ENCODE results near the gene CACNA1I. TPM values are rescaled to one million over a fixed set of nuclear protein-coding genes. Genes with fewer than 3 reads are reported as not detected.

CACNA1I gene
- polyA plus RNA-seq, 3 donors = 0.09 to 0.10 (median 0.09) TPM

DNA sequence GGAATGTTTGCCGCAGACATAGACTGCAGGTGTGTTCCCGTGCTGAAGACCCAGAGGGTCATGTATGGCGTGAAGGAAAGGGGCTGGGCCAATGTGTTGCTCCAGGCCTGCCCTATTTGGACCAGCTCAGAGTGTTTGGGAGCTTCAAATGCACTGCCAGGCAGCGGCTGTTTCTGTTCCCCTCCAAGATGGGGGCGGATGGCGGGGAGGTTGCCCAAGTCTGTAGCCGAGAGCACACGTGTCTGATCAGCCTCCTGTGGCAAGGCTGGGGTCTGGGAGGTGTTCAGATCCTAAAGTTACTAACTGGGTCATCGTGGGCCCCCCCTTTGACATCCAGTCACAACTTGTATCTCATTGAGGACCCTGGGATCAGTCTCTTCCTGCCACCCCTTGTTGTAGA, 45.5 kb downstream of the CACNA1I start:
- no peak for DNase-seq (ENCODE audit: extremely low read depth in 1 of 11, low read depth in 9 of 11, low spot score in 4 of 11)

DNA sequence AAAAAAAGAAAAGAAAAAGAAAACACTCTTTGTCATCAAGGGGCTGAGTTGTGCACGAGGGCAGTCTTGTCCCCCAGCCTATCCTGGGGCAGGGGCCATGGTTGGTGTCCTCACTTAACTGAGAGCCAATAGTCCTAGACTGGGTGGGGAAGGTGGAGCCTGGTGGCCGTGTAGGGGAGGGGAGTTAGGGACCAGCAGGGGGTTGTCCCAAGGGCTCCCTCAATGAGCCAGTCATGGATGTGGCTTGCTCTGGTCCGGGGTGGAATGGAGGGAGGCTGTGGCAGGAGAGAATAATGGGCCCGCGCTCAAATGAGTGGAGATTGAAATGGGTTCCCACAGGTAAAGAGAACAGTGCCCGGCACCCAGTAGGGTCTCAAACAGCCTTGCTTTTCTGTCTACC, 46.2 kb downstream of the CACNA1I start:
- no peak for DNase-seq (ENCODE audit: extremely low read depth in 1 of 11, low read depth in 9 of 11, low spot score in 4 of 11)

DNA sequence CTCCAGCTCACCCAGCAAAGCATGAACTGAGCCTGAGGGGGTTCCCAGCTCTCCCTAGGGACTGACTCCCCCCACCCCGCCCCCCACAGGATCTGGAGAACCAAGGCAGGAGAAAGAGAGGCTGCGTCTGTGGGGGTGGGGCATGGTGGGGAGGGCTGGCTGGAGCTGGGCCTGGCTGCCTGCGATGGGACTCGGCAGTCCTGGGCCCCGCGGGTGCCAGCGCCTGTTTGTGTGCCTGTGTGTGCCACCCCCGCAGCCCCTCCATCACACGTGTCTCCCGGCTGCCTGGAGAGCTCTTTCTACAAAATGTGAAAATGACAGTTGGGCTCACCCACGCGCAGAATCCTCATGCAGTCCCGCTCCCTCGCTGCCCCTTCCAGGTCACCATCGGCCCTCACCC, 46.8 kb downstream of the CACNA1I start:
- DNase-seq (ENCODE audit: extremely low read depth in 1 of 11, low read depth in 9 of 11, low spot score in 4 of 11) = no peak

DNA sequence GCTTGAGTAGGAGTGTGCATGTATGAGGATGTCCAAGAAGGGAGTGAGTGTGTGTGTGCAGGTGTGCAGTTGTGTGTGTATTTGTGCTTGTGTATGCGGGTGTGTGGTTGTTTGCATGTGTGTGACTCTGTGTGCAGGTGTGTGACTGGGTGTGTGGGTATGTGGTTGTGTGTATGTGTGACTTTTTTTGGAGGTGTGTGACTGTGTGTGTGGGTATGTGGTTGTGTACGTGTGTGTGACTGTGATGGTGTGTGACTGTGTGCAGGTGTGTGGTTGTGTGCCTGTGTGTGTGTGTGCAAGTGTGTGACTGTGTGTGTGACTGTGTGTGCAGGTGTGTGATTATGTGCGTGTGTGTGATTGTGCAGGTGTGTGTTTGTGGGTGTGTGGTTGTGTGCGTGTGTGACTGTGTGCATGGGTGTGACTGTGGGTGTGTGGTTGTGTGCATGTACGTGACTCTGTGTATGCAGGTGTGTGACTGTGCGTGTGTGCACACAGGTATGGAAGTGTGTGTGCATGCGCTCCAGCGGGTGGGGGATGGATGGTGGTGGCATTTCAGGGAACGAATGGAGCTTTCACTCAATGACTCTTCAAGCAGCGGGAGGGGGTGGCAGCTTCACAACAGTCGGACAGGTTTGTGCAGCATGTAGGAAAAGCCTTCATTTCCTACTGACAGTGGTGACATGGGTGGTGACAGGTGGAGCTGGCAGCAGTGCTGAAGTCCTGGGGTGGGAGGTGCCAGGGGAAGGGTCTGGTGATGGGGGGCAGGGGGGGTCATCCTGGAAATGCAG, 47.6 kb downstream of the CACNA1I start:
- DNase-seq (ENCODE audit: extremely low read depth in 1 of 11, low read depth in 9 of 11, low spot score in 4 of 11) = no peak

DNA sequence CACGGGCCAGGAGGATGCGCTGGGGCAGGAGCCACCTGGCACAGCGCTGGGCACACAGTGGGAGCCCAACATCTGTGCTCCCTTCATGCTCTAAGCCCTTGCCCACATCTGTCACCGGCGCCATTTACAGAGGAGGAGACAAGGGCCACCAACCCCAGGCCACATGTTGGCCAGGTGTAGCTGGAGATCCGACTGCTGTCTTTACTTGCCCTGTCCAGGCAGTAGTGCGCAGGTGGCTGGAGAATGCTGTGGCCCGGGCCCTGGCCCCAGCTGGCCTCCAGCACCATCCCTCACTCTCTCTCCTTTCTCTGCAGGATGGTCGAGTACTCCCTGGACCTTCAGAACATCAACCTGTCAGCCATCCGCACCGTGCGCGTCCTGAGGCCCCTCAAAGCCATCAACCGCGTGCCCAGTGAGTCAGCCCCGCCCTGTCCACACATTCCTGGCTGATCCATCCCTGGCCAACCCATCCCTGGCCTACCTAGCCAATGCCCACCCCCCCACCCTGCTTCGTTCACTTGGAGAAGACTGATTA, 48.5 kb downstream of the CACNA1I start:
- DNase-seq (ENCODE audit: extremely low read depth in 1 of 11, low read depth in 9 of 11, low spot score in 4 of 11) = no peak

DNA sequence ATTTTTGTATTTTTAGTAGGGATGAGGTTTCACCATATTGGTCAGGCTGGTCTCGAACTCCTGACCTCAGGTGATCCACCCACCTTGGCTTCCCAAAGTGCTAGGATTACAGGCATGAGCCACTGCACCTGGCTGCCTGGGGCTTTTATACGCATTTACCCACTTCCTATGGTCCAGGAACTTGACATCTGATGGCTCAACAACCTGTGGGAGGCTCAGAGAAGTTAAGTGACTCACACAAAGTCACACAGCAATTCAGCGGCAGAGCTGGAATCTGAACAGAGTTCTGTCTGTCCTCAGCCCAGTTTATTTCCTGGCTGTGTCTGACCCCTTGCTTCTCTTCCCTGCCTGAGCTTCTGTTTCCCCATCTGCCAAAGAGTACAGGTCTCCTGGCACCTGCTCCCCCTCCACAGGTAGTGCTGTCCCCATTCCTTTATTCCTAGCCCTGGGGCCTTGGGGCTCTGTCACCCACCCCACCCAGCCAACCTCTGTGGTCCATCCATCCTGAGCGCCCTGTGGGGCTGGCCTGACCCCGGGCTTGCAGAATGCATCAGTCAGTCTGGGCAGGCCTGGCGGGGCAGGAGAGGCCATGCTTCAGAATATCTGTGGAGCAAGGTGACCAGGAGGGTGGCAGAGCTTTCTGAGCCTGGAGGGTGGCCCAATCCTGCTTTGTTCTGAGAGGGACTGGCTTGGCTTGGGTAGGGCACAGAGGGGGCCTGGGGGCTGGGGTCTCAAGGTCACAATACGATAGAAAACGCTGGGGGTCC, 50.6 kb downstream of the CACNA1I start:
- DNase-seq (ENCODE audit: extremely low read depth in 1 of 11, low read depth in 9 of 11, low spot score in 4 of 11) = no peak

DNA sequence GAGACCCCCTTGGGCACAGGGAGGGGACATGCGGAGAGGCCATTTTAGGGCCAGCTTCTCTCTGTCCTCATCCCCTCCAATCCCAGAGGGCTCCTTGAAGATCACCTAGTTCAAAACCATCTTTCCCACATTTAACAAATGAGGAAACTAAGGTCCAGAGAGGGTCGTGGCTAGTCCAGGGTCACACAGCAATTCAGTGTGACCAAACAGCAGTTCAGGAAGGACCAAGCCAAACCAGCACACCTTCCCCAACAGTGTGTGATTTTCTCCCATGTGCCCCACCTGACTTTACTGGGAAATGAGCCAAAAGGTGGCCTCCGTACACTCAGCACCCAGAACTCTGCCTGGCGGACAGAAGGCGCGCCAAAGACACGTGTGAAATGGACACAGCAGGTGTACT, 51.3 kb downstream of the CACNA1I start:
- DNase-seq (ENCODE audit: extremely low read depth in 1 of 11, low read depth in 9 of 11, low spot score in 4 of 11) = no peak

DNA sequence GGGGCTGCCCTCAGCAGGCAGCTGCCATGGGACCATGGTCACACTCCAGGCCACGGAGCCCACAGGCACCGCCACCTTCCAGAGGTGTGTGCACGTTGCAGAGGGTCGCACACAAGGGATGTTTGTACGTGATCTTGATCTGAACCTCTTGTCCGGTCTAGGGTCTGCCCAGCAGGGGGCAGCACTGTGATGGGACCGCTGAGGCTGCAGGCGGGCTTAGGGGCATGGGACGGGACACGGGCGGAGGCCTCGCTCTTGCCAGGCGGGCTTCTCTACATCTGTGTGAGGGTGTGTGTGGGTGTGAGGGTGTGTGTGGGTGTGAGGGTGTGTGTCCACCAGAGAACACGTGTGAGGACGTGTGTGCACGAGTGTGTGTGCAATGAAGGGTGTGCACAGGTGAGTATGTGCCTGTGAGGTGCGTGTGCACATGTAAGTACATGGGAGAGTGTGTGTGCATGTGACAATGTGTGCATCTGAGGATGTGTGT, 52.4 kb downstream of the CACNA1I start:
- DNase-seq (ENCODE audit: extremely low read depth in 1 of 11, low read depth in 9 of 11, low spot score in 4 of 11) = peak in 1 of 11 donors; percentile 31

DNA sequence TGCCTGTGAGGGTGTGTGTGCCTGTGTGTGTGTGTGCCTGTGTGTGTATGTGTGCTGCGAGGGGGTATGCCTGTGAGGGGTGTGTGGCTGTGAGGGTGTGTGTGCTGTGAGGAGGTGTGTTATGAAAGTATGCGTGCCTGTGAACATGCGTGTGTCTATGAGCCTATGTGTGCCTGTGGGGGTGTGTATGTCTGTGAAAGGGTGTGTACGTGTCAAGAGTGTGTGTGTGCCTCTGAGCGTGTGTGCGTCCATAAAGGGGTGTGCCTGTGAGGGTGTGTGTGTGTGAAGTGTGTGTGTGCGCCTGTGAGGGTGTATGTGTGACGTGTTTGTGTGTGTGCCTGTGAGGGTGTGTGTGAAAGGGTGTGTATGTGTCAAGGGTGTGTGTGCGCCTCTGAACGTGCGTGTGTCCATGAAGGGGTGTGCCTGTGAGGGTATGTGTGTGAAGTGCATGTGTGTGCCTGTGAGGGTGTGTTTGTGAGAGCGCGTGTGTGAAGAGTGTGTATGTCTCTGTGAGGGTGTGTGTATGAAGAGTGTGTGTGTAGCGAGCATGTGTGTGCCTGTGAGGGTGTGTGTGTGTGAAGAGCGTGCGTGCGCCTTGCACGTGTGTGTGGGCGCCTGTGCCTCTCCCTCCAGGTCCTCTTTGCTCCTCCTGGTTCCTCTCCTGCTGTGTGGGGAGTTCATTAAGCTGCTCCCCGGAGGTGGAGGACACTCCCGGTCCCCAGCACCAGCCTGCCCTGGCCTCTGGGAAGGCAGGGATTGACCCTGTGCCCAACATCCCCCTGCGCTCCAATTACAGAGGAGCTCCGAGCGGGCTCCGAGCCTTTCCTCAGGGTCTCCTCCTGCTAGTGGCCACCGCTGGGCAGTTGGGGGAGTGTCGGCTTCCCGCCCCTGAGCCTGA, 53.3 kb downstream of the CACNA1I start:
- no peak for DNase-seq (ENCODE audit: extremely low read depth in 1 of 11, low read depth in 9 of 11, low spot score in 4 of 11)

DNA sequence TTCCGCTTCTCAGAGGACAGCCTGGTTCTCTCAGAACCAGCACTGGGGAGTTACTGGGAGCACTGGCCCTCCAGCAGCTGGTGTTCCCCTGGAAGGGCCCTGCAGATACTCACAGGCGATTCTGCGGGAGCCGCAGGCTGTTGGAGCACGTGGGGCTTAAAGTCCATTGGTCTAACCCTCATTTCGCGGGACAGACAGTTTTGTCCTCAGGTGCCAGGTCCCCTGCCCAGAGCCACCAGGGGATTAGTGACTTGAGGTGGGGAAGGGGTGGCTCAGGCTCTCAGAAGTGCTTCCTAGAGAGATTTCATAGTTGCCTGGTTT, 53.9 kb downstream of the CACNA1I start:
- DNase-seq (ENCODE audit: extremely low read depth in 1 of 11, low read depth in 9 of 11, low spot score in 4 of 11) = no peak

DNA sequence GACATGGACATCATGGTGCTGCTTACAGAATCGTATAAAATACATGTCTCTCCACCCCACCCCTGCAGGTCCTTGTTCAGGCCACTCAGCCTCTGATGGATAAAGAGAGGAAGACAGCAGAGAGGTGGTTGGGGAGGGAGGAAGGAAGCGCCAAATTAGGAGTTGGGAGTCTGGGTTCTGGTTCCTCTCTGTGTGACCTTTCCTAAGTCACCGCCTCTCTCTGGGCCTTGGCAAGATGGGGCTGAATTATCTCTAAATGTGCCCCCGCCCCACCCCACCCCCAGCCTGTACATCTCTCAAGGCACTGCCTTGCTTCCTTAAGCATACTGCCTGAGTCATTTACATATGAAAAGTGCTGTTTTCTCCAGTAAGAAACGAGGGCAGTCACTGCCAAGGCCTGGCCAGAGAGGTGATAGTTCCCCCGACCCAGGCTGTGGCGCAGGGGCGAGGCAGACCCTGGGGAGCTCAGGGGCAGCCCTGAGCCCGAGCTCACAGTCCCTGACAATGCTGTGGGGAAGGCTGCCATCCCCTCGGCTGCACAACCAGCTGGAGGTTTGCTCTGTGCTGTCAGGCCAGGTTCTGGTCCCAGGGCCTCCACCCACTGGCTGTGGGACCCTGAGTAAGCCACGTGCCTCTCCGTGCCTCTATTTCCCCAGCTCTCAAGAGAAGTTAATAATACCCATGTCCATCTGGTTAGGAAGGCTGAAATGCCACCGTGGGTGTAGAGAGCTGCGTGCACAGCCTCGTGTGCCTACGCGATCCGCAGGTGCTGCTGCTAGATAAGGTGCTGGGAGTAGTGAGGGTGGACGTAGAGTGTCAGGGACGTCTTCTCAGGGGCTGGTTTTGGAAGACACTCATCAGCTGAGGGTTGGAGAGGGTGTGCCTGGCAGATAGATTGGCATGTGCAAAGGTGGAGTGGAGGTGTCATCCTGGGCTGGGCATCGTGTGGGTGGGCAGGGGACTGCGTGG, 55.3 kb downstream of the CACNA1I start:
- no peak for DNase-seq (ENCODE audit: extremely low read depth in 1 of 11, low read depth in 9 of 11, low spot score in 4 of 11)

DNA sequence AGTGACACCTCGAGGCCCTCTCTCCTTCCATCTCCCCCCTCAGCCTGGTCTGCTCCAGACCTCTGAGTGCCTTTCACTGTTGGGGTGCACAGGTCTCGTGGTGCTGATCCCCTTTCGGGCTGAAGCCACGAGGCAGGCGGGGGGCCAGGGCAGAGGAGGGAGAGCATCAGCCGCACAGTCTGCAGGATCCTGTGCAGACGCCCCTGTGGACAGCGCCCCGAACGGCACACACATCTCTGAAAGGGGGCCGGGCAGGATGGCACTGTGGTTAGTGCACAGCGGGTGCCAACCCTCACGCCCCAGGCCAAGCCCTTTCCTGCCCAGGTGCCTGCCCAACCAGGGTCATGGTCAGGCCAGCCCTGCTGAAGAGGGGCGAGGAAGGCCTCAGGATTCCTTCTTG, 56.7 kb downstream of the CACNA1I start:
- DNase-seq (ENCODE audit: extremely low read depth in 1 of 11, low read depth in 9 of 11, low spot score in 4 of 11) = no peak

DNA sequence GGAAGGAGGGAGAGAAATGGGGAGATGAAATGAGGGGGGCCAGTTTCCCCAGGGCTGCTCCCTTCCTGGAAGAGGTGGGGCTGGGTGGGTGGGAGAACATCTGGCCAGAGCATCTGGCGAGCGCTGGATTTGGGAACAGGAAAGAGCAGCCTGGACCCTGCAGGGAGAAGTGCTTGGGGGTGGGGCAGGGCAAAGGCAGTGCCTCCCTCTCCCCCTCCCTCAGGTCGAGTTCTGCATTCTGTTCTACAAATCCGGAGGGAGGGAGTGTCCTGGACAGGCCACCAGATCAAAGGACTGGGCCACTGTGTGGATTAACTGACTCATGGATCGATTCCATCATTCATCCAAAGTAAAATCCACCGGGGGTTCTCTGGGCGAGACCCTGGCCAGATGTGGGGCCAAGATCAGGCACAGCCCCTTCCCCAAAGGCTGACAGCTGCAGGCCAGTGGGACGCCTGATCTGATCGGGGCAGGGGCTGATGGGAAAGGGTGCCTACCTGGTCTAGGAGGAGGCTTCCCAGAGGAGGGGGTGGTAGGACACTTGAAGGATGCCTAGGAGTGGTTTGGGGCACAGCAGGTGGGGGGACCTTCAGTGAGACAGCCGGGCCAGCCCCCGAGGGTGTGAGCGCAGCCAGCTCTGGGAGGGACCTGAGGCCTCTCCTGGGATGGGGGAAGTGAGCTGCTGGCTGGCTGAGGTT, 57.5 kb downstream of the CACNA1I start:
- DNase-seq (ENCODE audit: extremely low read depth in 1 of 11, low read depth in 9 of 11, low spot score in 4 of 11) = no peak

DNA sequence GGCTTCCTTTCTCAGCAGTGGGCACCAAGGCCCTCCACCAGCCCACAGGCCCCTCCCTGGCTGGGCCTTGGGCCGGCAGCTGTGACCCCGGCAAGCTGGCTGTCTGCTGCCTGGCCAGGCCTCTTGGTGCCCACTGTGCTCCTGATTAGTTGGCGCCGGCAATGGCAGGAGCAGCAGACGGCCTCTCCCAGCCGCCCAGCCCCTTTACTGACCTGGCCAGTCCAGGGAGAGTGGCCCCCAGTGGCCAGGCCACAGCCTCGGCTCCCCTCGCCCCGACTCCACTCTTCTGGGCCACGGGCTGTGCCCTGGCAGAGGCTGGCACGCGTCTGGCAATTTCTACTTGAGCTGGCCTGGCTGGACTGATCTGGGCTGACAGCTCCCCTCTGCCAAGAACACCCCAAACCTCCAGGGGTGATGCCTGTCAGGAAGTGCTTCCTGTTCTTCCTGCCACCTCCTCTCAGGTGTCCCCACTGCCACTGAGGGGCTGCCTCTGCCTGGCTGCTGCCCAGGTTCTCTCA, 58.1 kb downstream of the CACNA1I start:
- DNase-seq (ENCODE audit: extremely low read depth in 1 of 11, low read depth in 9 of 11, low spot score in 4 of 11) = no peak

DNA sequence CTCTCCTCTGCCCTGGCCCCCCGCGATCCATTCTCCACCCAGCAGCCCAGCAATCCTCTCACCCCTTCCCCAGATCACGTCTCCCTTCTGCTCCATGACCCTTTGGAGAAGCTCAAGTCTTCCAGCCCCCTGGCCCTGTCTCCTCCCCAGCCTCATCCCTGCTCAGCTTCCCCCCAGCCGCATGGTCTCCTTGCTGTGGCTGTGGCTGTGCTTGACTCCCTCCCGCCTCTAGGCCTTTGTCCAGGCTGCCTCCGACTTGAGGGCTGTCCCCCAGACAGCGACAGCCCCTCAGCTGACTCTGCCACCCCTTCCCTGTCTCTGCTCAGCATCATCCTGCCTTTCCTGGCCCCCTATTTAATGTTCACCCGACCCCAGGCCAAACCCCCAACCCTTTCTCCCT, 59.3 kb downstream of the CACNA1I start:
- DNase-seq (ENCODE audit: extremely low read depth in 1 of 11, low read depth in 9 of 11, low spot score in 4 of 11) = no peak

DNA sequence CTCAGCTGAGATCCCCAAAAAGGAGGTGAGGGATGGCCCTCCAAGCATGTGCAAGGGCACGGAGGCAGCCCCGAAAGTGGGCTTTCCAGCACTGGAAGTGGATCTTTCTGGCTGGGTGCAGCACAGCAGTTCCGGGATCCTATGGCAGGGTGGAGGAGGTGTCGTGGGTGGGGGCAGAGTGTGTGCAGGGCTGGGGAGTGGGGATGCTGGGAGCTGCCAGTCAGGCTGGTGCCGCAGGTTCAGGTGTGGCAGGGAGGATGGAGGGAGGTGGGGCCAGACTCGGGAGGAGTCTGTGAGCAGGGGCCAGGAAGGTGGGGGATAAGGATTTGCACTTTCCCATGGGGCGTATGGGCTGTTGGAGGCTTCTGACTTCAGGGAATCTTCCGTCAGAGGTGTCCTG, 60.2 kb downstream of the CACNA1I start:
- no peak for DNase-seq (ENCODE audit: extremely low read depth in 1 of 11, low read depth in 9 of 11, low spot score in 4 of 11)

Data from renal cortex interstitium (tissue), 11 donors.